GM10266 (cell line): ENCODE measurements around the gene HRH3.

ENCODE experiments used
- DNase-seq: peaks from one replicate; pipeline ENCODE4 v3.0.0; 2012; ENCODE audit errors: extremely low spot score
- CTCF ChIP-seq: IDR thresholded peaks from 2 replicates; pipeline ENCODE4 v1.5.1; 2012; ENCODE audit warnings: mild to moderate bottlenecking, low read depth; ENCODE audit not compliant: control insufficient read depth, insufficient read depth; ENCODE audit errors: missing control alignments

Gene HRH3

GRCh38 chr20:62229667-62230066 is 9.6 kb upstream of the HRH3 start:
- TF ChIP-seq CTCF, result no peak
- DNase-seq, result no peak

- no peak for DNase-seq
- no peak for TF ChIP-seq CTCF
Measured at GRCh38 chr20:62228982-62229545, 9.0 kb upstream of the HRH3 start.

- no peak for TF ChIP-seq CTCF
- DNase-seq, result no peak
Measured at GRCh38 chr20:62227977-62228958, 8.2 kb upstream of the HRH3 start.

- no peak for DNase-seq
- no peak for TF ChIP-seq CTCF
Measured at GRCh38 chr20:62227591-62227976, 7.5 kb upstream of the HRH3 start.

GRCh38 chr20:62226707-62227590 is 6.9 kb upstream of the HRH3 start:
- TF ChIP-seq CTCF, result no peak
- DNase-seq, result no peak

GRCh38 chr20:62225820-62226635 is 6.0 kb upstream of the HRH3 start:
- no peak for TF ChIP-seq CTCF
- DNase-seq, result no peak
